ENCODE data around the gene MEST.
"Not testable (repeated sequence)": the region's sequence is repeated elsewhere in the genome, so short reads cannot be mapped to it uniquely, and the experiment has no call there.

The MEST gene

GRCh38 chr7:130491841-130492522 is at the start of gene MEST:
TSS of gene MEST (plus strand) at chr7:130492085. CDS start at chr7:130492314, 229 bp downstream.
- H3K27me3 Mint-ChIP-seq: peaks cover 17% of the 10 kb centered on the region
- DNase-seq: no peak
- ATAC-seq: peak; percentile 61
- no peak within 1 kb of the TSS for H3K27ac Mint-ChIP-seq
- H3K4me1 Mint-ChIP-seq: peaks cover 35% of the 10 kb centered on the region
- H3K9me3 Mint-ChIP-seq: no peaks in the 10 kb centered on the region
- peak within 1 kb of the TSS; percentile 78 to 84 for H3K4me3 Mint-ChIP-seq

- H3K27me3 Mint-ChIP-seq: no peaks in the 10 kb centered on the region
- no peak for ATAC-seq
- H3K9me3 Mint-ChIP-seq: peaks cover 3 to 7% of the 10 kb centered on the region in 2 donors
- no peak overlapping the region for H3K4me3 Mint-ChIP-seq
- no peak overlapping the region for H3K27ac Mint-ChIP-seq
- peaks cover 73% of the 10 kb centered on the region for H3K4me1 Mint-ChIP-seq
- DNase-seq: no peak
Measured at GRCh38 chr7:130442601-130443000, 49.3 kb upstream of the MEST start.

- H3K27ac Mint-ChIP-seq: no peak overlapping the region
- peaks cover 58% of the 10 kb centered on the region for H3K4me1 Mint-ChIP-seq
- no peak for ATAC-seq
- no peak for DNase-seq
- no peaks in the 10 kb centered on the region for H3K27me3 Mint-ChIP-seq
- no peak overlapping the region for H3K4me3 Mint-ChIP-seq
- H3K9me3 Mint-ChIP-seq: peaks cover 12 to 14% of the 10 kb centered on the region in 2 donors
Measured at GRCh38 chr7:130444234-130444633, 47.7 kb upstream of the MEST start.

GRCh38 chr7:130444751-130445407 is 47.0 kb upstream of the MEST start:
- H3K4me3 Mint-ChIP-seq: peak overlapping the region in 1 of 2 donors; percentile 4
- peaks cover 12 to 14% of the 10 kb centered on the region in 2 donors for H3K9me3 Mint-ChIP-seq
- no peaks in the 10 kb centered on the region for H3K27me3 Mint-ChIP-seq

GRCh38 chr7:130446259-130446658 is 45.6 kb upstream of the MEST start:
- H3K27ac Mint-ChIP-seq: peak overlapping the region in 1 of 2 donors; percentile 5
- no peak overlapping the region for H3K4me3 Mint-ChIP-seq
- peak; percentile 89 for ATAC-seq
- DNase-seq: peak in 1 of 2 donors; percentile 22
- H3K27me3 Mint-ChIP-seq: no peaks in the 10 kb centered on the region
- peaks cover 37% of the 10 kb centered on the region for H3K4me1 Mint-ChIP-seq
- peaks cover 7 to 12% of the 10 kb centered on the region in 2 donors for H3K9me3 Mint-ChIP-seq

More at GRCh38 chr7:130444751-130445407, 47.0 kb upstream of the MEST start:
- peak overlapping the region in 1 of 2 donors; percentile 30 for H3K27ac Mint-ChIP-seq
- peaks cover 51% of the 10 kb centered on the region for H3K4me1 Mint-ChIP-seq
- ATAC-seq: no peak
- DNase-seq: no peak

- H3K27me3 Mint-ChIP-seq, H3K27ac Mint-ChIP-seq, H3K4me3 Mint-ChIP-seq, ATAC-seq, DNase-seq: not testable (repeated sequence)
- peaks cover 7 to 12% of the 10 kb centered on the region in 2 donors for H3K9me3 Mint-ChIP-seq
- peaks cover 31% of the 10 kb centered on the region for H3K4me1 Mint-ChIP-seq
Measured at GRCh38 chr7:130451344-130451743, 40.5 kb upstream of the MEST start.

GRCh38 chr7:130452951-130453350 is 38.9 kb upstream of the MEST start:
- no peak for DNase-seq
- Mint-ChIP-seq H3K4me3 (no peak overlapping the region), H3K27me3 (no peaks in the 10 kb centered on the region), H3K4me1 (peaks cover 23% of the 10 kb centered on the region), H3K9me3 (peaks cover 7% of the 10 kb centered on the region in 2 donors), H3K27ac (no peak overlapping the region)
- no peak for ATAC-seq

- DNase-seq (no peak), ATAC-seq (no peak)
- H3K4me1 Mint-ChIP-seq: peaks cover 33% of the 10 kb centered on the region
Measured at GRCh38 chr7:130454959-130455358, 36.9 kb upstream of the MEST start.

GRCh38 chr7:130458257-130458656 is 33.6 kb upstream of the MEST start:
- DNase-seq (no peak), ATAC-seq (peak; percentile 74)
- Mint-ChIP-seq H3K4me3 (peak overlapping the region; percentile 26 to 56), H3K4me1 (peaks cover 34% of the 10 kb centered on the region), H3K27ac (peak overlapping the region; percentile 20 to 54), H3K27me3 (no peaks in the 10 kb centered on the region), H3K9me3 (peaks cover 4 to 8% of the 10 kb centered on the region in 2 donors)

More at GRCh38 chr7:130454959-130455358, 36.9 kb upstream of the MEST start:
- no peak overlapping the region for H3K4me3 Mint-ChIP-seq
- no peak overlapping the region for H3K27ac Mint-ChIP-seq
- H3K9me3 Mint-ChIP-seq: peaks cover 0 to 4% of the 10 kb centered on the region in 2 donors
- no peaks in the 10 kb centered on the region for H3K27me3 Mint-ChIP-seq

- ATAC-seq (no peak), DNase-seq (no peak)
- Mint-ChIP-seq H3K27me3 (no peaks in the 10 kb centered on the region), H3K4me3 (no peak overlapping the region), H3K4me1 (peaks cover 21% of the 10 kb centered on the region), H3K9me3 (peaks cover 4 to 8% of the 10 kb centered on the region in 2 donors), H3K27ac (no peak overlapping the region)
Measured at GRCh38 chr7:130461272-130461671, 30.6 kb upstream of the MEST start.

- Mint-ChIP-seq H3K27me3 (no peaks in the 10 kb centered on the region), H3K4me3 (no peak overlapping the region), H3K4me1 (peaks cover 11% of the 10 kb centered on the region), H3K27ac (no peak overlapping the region), H3K9me3 (peaks cover 3 to 8% of the 10 kb centered on the region in 2 donors)
- ATAC-seq: no peak
- no peak for DNase-seq
Measured at GRCh38 chr7:130463553-130464434, 28.1 kb upstream of the MEST start.

GRCh38 chr7:130468612-130469011 is 23.3 kb upstream of the MEST start:
- peaks cover 11% of the 10 kb centered on the region for H3K4me1 Mint-ChIP-seq
- no peak for ATAC-seq
- H3K9me3 Mint-ChIP-seq: no peaks in the 10 kb centered on the region
- H3K27me3 Mint-ChIP-seq: no peaks in the 10 kb centered on the region
- no peak overlapping the region for H3K27ac Mint-ChIP-seq
- DNase-seq: no peak
- H3K4me3 Mint-ChIP-seq: no peak overlapping the region

GRCh38 chr7:130471974-130472373 is 19.9 kb upstream of the MEST start:
- H3K27ac Mint-ChIP-seq: no peak overlapping the region
- ATAC-seq: no peak
- no peak overlapping the region for H3K4me3 Mint-ChIP-seq
- no peaks in the 10 kb centered on the region for H3K9me3 Mint-ChIP-seq
- H3K4me1 Mint-ChIP-seq: peaks cover 6% of the 10 kb centered on the region
- DNase-seq: no peak
- no peaks in the 10 kb centered on the region for H3K27me3 Mint-ChIP-seq

GRCh38 chr7:130473289-130473688 is 18.6 kb upstream of the MEST start:
- Mint-ChIP-seq H3K9me3 (peaks cover 0 to 8% of the 10 kb centered on the region in 2 donors), H3K27ac (no peak overlapping the region), H3K4me1 (peaks cover 6% of the 10 kb centered on the region), H3K4me3 (no peak overlapping the region), H3K27me3 (no peaks in the 10 kb centered on the region)
- no peak for DNase-seq
- no peak for ATAC-seq

GRCh38 chr7:130473876-130474275 is 18.0 kb upstream of the MEST start:
- Mint-ChIP-seq H3K4me1 (peaks cover 6% of the 10 kb centered on the region), H3K27me3 (no peaks in the 10 kb centered on the region), H3K27ac (no peak overlapping the region), H3K9me3 (peaks cover 0 to 8% of the 10 kb centered on the region in 2 donors), H3K4me3 (no peak overlapping the region)
- no peak for ATAC-seq
- no peak for DNase-seq

Data from stimulated activated naive CD8-positive, alpha-beta T cell treated with anti-CD3 and anti-CD28 coated beads, Interleukin-15, amount 100 ng/mL, for 72 hours (primary cell).